H1 (cell line): ENCODE measurements around the gene FERMT2. TPM values are rescaled to one million over a fixed set of nuclear protein-coding genes. Genes with fewer than 3 reads are reported as not detected.

Experiments used
- CBX5 ChIP-seq: fragments of 300-800, 300-1000 bp; sonication (generic); IDR thresholded peaks from 2 replicates; pipeline ENCODE4 v1.7.1; 2016; ENCODE audit warnings: antibody characterized with exemption, low read length, low read depth
- SUZ12 ChIP-seq: fragments of 200-600 bp; sonication (generic); IDR thresholded peaks from 2 replicates; pipeline ENCODE4 v1.6.1; 2012; ENCODE audit warnings: mild to moderate bottlenecking, inconsistent platforms, low read length, moderate library complexity, mixed read lengths
- polyA plus RNA-seq, 7 experiments: library from polyadenylated mRNA; depleted of rRNA in 3 of 7; stranded (reverse) in 5 of 7; unstranded in 2 of 7; fragments of >200 nt in 5 of 7; fragments of 200-250 nt in 2 of 7; gene quantifications; 1 replicate in 5 of 7; 2 replicates in 1 of 7; 4 replicates in 1 of 7; pipeline versions ENCODE4 v1.2.1 to v1.2.3, GENCODE V29; 2011 to 2013; ENCODE audit warnings: missing spikeins in 2 of 7, mixed read lengths in 2 of 7
- total RNA-seq: library from RNA; stranded (reverse); fragmentation: NEBNext Ultra II Directional; extraction: Animal tissue kit (Norgen Biotek cat#: 25700); gene quantifications from 2 replicates; pipeline ENCODE4 v1.2.1, GENCODE V29; 2021

FERMT2 gene
- total and polyA plus RNA-seq, 2 of the 8 experiments (the other 6 are each of a cell fraction or from before 2014, with no cell fraction given) = 53.3 to 142 TPM

GRCh38 chr14:52888839-52889838 lies 61.7 kb downstream of the FERMT2 start (continued):
- no peak for TF ChIP-seq CBX5
- TF ChIP-seq SUZ12 = no peak
